AG08395 (cell line): ENCODE results near the gene AGK.
A peak's percentile ranks its signal among the peaks of the same experiment; 100 is the strongest.
"Not testable (repeated sequence)": the region's sequence is repeated elsewhere in the genome, so short reads cannot be mapped to it uniquely, and the experiment has no call there.

ENCODE experiments used
- DNase-seq: peaks from one replicate; pipeline ENCODE4 v3.0.0; 2012; ENCODE audit warnings: mixed read lengths, low spot score

AGK gene

GRCh38 chr7:141679014-141679413 is 127.8 kb downstream of the AGK start:
- DNase-seq = no peak

DNA sequence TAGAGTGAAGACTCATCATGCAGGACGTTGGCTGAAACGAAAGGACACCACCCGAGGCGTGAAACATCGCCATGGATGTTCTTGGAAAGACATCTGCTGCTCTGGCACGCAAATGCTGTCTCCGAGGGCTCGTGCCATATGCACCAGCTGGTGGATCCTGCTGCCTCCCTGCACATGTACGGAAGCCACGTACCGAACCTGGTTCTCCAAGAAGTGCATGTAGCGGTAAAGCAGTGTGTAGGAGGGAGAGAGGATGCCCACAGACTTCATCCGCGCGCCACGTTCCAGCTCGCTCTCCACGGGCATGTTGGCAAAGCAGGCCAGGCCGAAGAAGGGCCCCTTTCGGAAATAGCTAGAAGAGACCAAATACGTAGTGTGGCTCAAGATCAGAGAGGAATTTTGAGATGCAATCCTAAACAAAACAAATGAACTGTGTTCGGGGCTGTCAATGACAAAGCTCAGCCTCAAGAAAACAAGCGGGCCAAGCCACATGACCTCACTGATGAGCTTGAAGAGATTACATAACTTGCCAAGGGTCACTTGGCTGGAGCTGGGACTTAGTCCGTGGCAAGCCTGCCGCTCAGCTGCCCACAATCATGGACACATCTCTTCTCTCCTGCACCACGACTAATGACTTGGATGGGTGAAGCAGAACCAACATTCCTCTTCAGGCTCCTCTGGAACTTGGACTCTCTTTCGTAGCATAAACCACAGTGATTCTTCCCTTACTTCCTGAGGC is 134.2 kb downstream of the AGK start:
- DNase-seq = no peak

DNA sequence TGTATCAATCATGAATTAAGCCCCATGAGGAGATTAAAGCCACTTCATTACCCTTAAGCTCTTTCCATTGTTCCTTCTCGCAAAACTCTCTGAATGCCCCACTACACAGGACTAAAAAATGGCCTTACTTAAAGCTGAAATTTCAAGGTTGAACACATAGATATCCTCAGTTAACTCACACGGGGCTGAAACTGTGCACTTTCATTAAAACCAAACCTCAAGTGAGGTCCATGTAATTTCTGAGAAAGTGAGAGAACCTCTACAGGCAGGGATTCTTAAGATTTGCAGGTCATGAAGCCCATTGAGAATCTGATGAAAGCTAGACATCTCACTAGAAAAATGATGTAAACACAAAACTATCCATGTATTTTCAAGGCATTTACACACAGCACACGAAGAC is 134.9 kb downstream of the AGK start:
- DNase-seq = no peak

- DNase-seq = no peak
Measured at GRCh38 chr7:141686670-141687069, 135.5 kb downstream of the AGK start.

DNA sequence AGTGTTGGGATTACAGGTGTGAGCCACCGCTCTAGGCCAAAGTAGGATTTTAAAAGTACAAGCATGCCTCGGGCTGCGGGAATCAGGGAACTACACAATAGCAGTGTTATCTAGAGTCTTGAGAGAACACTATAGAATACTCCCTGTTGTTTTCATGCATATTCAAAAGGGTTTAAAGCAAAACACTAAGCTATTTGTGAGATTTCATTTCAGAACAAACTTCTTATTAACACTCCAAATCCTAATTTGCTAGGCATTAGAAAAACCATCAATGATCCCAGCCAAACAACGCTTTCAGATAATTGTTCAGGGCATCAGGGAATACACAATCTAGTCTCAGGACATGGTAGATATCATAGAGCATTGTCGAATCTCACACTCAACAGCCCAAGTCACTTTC is 136.8 kb downstream of the AGK start:
- no peak for DNase-seq

- DNase-seq = not testable (repeated sequence)
Measured at GRCh38 chr7:141689072-141689825, 138.0 kb downstream of the AGK start.

DNA sequence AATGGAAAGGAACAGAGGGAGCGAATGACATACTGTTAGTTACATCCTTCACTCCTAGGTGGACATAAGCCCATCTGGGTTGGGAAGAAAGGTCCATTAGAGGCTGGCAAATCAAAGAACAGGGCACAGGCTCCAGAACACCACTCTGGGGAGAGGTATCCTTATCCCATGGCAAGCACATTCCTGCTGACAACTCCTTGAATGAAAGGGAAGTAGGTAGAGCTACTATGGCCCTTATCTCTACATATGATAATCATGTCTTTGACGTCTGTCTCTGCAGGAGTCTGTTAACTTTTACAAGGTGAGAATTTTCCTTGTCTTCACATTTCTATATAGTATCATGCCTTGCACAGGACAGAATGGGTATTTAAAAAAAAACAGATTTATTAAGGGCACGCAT is 140.3 kb downstream of the AGK start:
- DNase-seq = no peak

- DNase-seq = no peak
Measured at GRCh38 chr7:141691961-141692360, 140.8 kb downstream of the AGK start.

DNA sequence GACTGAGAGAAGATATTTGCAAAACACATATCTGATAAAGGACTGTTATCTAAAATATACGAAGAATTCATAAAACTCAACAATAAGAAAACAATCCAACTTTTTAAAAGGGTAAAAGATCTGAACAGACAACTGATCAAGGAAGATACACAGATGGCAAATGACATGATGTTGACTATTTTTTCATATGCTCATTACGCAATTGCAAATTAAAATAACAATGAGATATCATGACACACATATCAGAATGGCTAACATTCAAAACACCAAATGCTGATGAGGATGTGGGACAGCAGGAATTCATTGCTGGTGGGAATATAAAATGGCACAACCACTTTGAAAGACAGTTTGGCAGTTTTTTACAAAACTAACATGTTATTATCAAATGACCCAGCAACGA is 141.9 kb downstream of the AGK start:
- DNase-seq = no peak

DNA sequence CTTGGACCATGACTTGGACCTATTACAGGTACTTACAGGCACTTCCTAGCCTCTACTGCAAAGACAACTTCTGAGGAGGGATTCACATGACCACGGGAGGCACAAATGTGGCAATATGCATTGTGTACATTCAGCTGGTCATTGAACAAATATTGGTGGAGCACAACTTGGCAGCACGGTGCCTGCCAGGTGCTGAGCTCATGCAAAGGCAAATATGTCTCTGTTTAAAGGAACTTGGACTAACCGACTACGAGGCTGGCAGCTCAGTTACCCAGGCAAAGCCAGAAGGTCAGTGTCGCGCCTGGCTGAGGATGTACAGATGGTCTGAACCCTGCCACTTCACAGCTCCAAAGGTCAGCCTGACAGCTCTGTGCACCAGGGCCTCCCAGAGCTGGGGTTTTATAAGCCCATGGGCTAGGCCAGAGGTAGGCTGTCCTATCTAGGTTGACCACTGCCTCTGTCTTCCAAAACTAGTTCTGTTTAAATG is 144.6 kb downstream of the AGK start:
- no peak for DNase-seq

DNA sequence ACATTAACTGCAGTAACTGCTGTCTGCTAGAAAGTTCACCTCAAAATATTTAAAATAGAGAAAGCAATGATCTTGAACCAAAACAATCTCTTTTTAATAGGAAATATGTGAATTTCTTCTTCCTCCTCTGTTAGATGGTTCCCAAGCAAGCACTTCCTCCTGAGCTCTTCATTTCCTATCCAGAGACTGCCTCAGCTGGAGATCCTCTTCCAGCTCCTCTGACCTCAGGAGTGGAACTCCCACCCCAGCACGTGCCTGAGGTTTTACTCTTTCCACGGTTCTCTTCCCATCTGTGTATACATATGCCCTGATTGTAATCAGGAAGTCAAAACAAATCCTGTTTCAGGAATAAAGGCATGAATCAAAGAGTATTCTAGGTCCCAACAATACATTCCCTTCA is 145.1 kb downstream of the AGK start:
- DNase-seq = no peak

DNA sequence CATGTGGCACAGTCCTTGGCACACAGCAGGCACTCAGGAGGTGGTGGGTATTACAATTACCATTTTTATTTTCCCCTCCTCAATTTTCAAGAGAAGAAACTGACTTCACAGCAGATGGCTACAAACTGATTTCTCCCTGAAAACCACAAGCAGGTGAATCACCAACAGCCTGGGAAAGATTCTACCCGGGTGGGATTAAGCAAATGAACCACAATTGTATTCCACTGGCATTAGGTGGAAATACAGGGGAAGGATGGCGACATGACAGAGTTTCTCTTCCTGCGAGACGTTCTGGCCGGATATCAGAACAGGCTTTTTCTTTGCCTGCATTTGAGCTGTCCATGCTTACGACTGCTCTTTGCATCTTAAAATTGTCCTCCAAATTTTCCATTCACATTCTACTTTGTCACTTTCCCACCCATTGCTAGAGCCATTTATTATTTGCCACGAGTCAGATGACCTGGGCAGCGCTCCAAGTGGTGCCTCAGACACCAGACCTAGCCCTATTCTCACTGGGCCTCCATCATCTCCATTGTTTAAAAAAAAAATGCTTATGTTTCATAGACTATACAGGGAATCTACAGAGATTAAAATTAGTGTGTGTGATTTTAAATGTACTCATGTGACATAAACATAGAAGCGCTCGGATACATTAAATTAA is 146.1 kb downstream of the AGK start:
- DNase-seq = peak; percentile 31

- DNase-seq = no peak
Measured at GRCh38 chr7:141698247-141699015, 147.2 kb downstream of the AGK start.

- DNase-seq = no peak
Measured at GRCh38 chr7:141699860-141700259, 148.7 kb downstream of the AGK start.

DNA sequence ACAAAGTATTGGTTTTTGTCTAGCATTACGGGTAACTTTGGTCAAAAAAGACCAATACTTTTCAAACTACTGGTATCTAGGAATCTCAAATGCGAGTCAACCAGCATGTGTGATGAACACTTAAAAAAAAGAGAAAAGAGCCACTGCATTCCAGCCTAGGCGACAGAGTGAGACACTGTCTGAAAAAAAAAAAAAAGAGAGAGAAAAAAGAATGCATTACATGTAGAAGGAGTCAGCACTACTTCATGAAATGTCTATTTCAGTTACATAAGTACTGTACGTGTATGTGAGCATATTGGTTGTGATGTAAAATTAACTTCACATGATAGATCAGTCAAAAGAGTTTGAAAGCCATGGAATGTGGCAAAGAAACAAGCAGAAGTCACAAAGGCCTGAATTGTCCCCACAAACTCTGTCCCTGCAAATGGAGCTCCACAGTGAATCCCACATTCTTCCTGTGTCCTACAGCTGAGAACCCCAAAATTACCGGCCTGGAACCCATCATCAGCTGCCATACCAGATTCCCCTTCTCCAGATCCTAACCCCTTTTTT is 149.2 kb downstream of the AGK start:
- DNase-seq = no peak

DNA sequence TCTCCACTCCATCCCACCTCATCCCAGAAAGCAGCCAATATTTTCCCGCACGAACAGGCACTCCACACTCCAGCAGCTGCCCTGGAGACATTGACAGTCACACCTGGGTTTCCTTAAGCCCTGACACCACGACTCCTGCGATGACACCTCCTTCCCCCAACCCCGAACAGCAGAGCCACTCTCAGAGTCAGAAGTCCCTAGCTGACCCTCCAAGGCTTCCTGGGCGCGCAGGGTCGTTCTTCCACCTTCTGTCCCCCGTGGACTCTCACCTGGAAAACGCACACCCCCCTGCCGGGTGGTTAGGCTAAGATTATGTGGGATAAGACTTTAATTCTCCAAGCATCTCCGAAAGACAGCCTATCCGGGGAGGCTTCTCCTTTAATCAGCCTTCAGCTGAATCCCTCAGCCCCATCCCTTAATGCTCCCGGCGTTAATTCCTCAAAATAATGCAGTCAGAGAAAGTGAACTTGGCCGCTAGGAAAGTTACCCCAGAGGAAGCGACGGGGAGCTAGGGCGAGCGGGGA is 149.7 kb downstream of the AGK start:
- peak; percentile 18 for DNase-seq

- DNase-seq = peak; percentile 27
Measured at GRCh38 chr7:141701489-141702046, 150.4 kb downstream of the AGK start.

- peak; percentile 76 for DNase-seq
Measured at GRCh38 chr7:141702047-141702567, 150.9 kb downstream of the AGK start, which contains the start of gene DENND11. DENND11 (minus strand) TSS chr7:141702166; CDS start chr7:141702153, 13 bp downstream.

GRCh38 chr7:141702892-141703291 is 151.7 kb downstream of the AGK start:
- no peak for DNase-seq

DNA sequence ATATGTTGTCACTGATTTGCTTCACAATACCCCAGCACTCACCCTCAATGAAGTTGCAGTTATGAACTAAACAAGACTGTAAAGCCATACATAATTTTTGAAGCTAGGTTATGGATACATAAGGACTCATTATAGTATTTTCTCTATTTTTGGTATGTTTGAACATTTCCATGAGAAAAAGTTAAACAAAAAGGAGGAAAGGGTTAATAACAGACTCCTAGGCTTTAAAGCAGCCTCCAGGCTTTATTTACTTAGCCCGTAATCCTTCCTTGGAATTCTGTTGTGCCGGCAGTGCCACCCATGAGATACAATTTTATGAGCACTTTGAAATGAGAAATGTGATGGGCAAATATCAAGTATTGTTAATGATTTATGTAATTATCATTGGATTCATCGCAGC is 152.9 kb downstream of the AGK start:
- DNase-seq = no peak

GRCh38 chr7:141704741-141705140 is 153.5 kb downstream of the AGK start:
- no peak for DNase-seq
